HepG2 (cell line): Measurements from ENCODE around the gene PARS2. TPM values are rescaled to one million over a fixed set of nuclear protein-coding genes. Genes with fewer than 3 reads are reported as not detected.

Experiments used
- ATAC-seq: fragments of 200-7000 bp; cut with Tn5 transposase; 3 replicates; pipeline ENCODE4 v1.9.1; 2020; ENCODE audit warnings: mild to moderate bottlenecking, moderate library complexity
- BruUV-seq: library from RNA; stranded (reverse); fragments of 400-500 nt; replicated peaks from 2 replicates; lab custom pipeline; 2021; lab: Mats Ljungman, UMichigan
- CTCF ChIA-PET: fragments of 300-600 bp; formaldehyde crosslinking; extraction: SDS; loops from one replicate; lab custom pipeline; 2021; ENCODE audit warnings: low total read pairs, inconsistent platforms, low intra/inter-chr PET ratio; lab: Yijun Ruan, JAX
- POLR2A ChIA-PET: fragments of 350-600 bp; sonication (Branson Sonifier 250); formaldehyde crosslinking; loops from one replicate; lab custom pipeline; 2020; ENCODE audit warnings: antibody characterized with exemption, inconsistent platforms; lab: Yijun Ruan, JAX
- DNase-seq: peaks from one replicate; pipeline ENCODE4 v3.0.0-alpha.2; 2015; ENCODE audit warnings: low spot score
- FAIRE-seq: peaks from 3 replicates; lab custom pipeline; 2011; peaks lifted over from hg19 to GRCh38; lab: Jason Lieb, UNC
- H2AFZ ChIP-seq: one replicate; pipeline ENCODE4 v1.6.1; 2011; ENCODE audit warnings: low read length, inconsistent platforms
- H3K27ac ChIP-seq: fragments of 300-600 bp; 3 replicates; pipeline ENCODE4 v1.8.0; 2011; ENCODE audit warnings: mixed run types, mild to moderate bottlenecking, mixed read lengths, low read length, inconsistent platforms; ENCODE audit not compliant: insufficient read depth; ENCODE audit errors: extremely low read length
- H3K27me3 ChIP-seq, 2 experiments: fragments of 200-600 bp in 1 of 2; 2 replicates in 1 of 2; 3 replicates in 1 of 2; pipeline versions ENCODE4 v1.6.0 to v1.8.0; 2011; ENCODE audit warnings: low read length in 2 of 2, mild to moderate bottlenecking in 2 of 2, moderate library complexity in 2 of 2, inconsistent platforms in 1 of 2; ENCODE audit not compliant: insufficient read depth in 2 of 2, control insufficient read depth in 1 of 2
- H3K36me3 ChIP-seq, 2 experiments: fragments of 200-600 bp in 1 of 2; replicated peaks in 1 of 2; 2 replicates in 1 of 2; 3 replicates in 1 of 2; pipeline versions ENCODE4 v1.5.1 to v1.8.0; 2011; ENCODE audit warnings: low read length in 2 of 2, inconsistent platforms in 1 of 2; ENCODE audit not compliant: insufficient read depth in 2 of 2, control insufficient read depth in 1 of 2
- H3K4me1 ChIP-seq: 2 replicates; pipeline ENCODE4 v1.5.1; 2012; ENCODE audit warnings: low read length, inconsistent platforms; ENCODE audit not compliant: insufficient read depth
- H3K4me2 ChIP-seq: 2 replicates; pipeline ENCODE4 v1.6.0; 2011; ENCODE audit warnings: low read depth, low read length, inconsistent platforms
- H3K4me3 ChIP-seq, 3 experiments: fragments of 200-600 bp in 1 of 3; sonication (generic), shearing (Covaris generic) in 1 of 3; replicated peaks in 1 of 3; 2 replicates each; pipeline ENCODE4 v1.5.1; 2011 to 2016; ENCODE audit warnings: low read length in 3 of 3, inconsistent platforms in 2 of 3, low read depth in 2 of 3, mild to moderate bottlenecking in 2 of 3, control low read depth in 1 of 3, mixed read lengths in 1 of 3; ENCODE audit not compliant: insufficient read depth in 1 of 3
- H3K79me2 ChIP-seq: one replicate; pipeline ENCODE4 v1.6.1; 2011; ENCODE audit warnings: low read length, inconsistent platforms; ENCODE audit not compliant: insufficient read depth
- H3K9ac ChIP-seq: 2 replicates; pipeline ENCODE4 v1.6.0; 2011; ENCODE audit warnings: mild to moderate bottlenecking, low read depth, low read length, inconsistent platforms; ENCODE audit not compliant: insufficient read depth
- H3K9me3 ChIP-seq: 2 replicates; pipeline ENCODE4 v1.5.1; 2012; ENCODE audit warnings: mild to moderate bottlenecking, low read length
- H4K20me1 ChIP-seq: 2 replicates; pipeline ENCODE4 v1.6.0; 2011; ENCODE audit warnings: inconsistent platforms, mild to moderate bottlenecking, low read length, moderate library complexity; ENCODE audit not compliant: insufficient read depth
- EP300 ChIP-seq, 3 experiments: sonication (generic) in 1 of 3; formaldehyde crosslinking in 1 of 3; IDR thresholded peaks; 2 replicates each; pipeline versions ENCODE4 v1.5.1 to v1.6.1; 2011 to 2020; ENCODE audit warnings: low read depth in 2 of 3, low read length in 2 of 3, borderline replicate concordance in 1 of 3, improper control_type of control experiment in 1 of 3, mild to moderate bottlenecking in 1 of 3, missing genetic modification reagents in 1 of 3, moderate library complexity in 1 of 3
- HMGA1 ChIP-seq: sonication (generic); formaldehyde crosslinking; conservative IDR thresholded peaks from 2 replicates; pipeline ENCODE4 v1.4.0; 2020; ENCODE audit warnings: missing genetic modification reagents
- HNRNPUL1 ChIP-seq: fragments of 200-400 bp; formaldehyde crosslinking; IDR thresholded peaks from 2 replicates; pipeline ENCODE4 v1.6.1; 2017; ENCODE audit warnings: low read depth, mild to moderate bottlenecking, low read length, moderate library complexity
- NFYB ChIP-seq: sonication (generic); formaldehyde crosslinking; IDR thresholded peaks from 2 replicates; pipeline ENCODE4 v1.4.0; 2020; ENCODE audit warnings: missing genetic modification reagents
- RFX3 ChIP-seq: IDR thresholded peaks from 2 replicates; pipeline ENCODE4 v1.6.1; 2016; ENCODE audit warnings: missing biosample characterization, missing genetic modification reagents
- SKI ChIP-seq: fragments of 450-650 bp; IDR thresholded peaks from one replicate; pipeline ENCODE4 v1.6.1; 2018; ENCODE audit warnings: mild to moderate bottlenecking; ENCODE audit not compliant: partially characterized antibody
- TAF15 ChIP-seq: fragments of 200-400 bp; formaldehyde crosslinking; IDR thresholded peaks from one replicate; pipeline ENCODE4 v1.6.1; 2018; ENCODE audit warnings: mild to moderate bottlenecking, low read depth, low read length; ENCODE audit not compliant: poor library complexity, severe bottlenecking
- TBP ChIP-seq: sonication (generic); formaldehyde crosslinking; IDR thresholded peaks from 2 replicates; pipeline ENCODE4 v1.5.0; 2020; ENCODE audit warnings: missing genetic modification reagents
- TP53 ChIP-seq: sonication (generic); formaldehyde crosslinking; conservative IDR thresholded peaks from 2 replicates; pipeline ENCODE4 v1.4.0; 2020; ENCODE audit warnings: missing genetic modification reagents
- XRCC5 ChIP-seq: fragments of 200-400 bp; formaldehyde crosslinking; optimal IDR thresholded peaks from 2 replicates; pipeline ENCODE3; 2017; ENCODE audit warnings: mild to moderate bottlenecking, low read length
- ZNF138 ChIP-seq: sonication (generic); formaldehyde crosslinking; IDR thresholded peaks from 2 replicates; pipeline ENCODE4 v1.5.0; 2020; ENCODE audit warnings: mild to moderate bottlenecking, low read depth, missing genetic modification reagents
- ZNF670 ChIP-seq: sonication (generic); formaldehyde crosslinking; IDR thresholded peaks from 2 replicates; pipeline ENCODE4 v1.8.0; 2022; ENCODE audit warnings: mild to moderate bottlenecking, missing genetic modification reagents, borderline replicate concordance
- ZNF724P ChIP-seq: sonication (generic); formaldehyde crosslinking; IDR thresholded peaks from 2 replicates; pipeline ENCODE4 v1.8.0; 2022; ENCODE audit warnings: missing genetic modification reagents, borderline replicate concordance
- WGBS: methylation state at CpG from one replicate; pipeline ENCODE4 v1.1.6; 2017; ENCODE audit warnings: low lambda C conversion rate; 5-methylcytosine and 5-hydroxymethylcytosine counted together
- in situ Hi-C: cut with HindIII; loops from 2 replicates; pipeline ENCODE4 v1.10.0; 2017; ENCODE audit warnings: low pct_unique_long_range_greater_than_20kb; ENCODE audit not compliant: extremely low pct_ligation_motif_present
- intact Hi-C: fragments of 100-400 bp; cut with micrococcal nuclease; formaldehyde crosslinking; loops from one replicate; pipeline ENCODE4 v1.10.0; 2022; ENCODE audit not compliant: unreplicated experiment
- polyA plus RNA-seq, 8 experiments: library from polyadenylated mRNA; depleted of rRNA in 3 of 8; stranded (reverse) in 7 of 8; unstranded in 1 of 8; fragments of >200 nt; fragmentation: Illumina TruSeq in 4 of 8; extraction: Trizol in 4 of 8; gene quantifications; 2 replicates each; pipeline versions ENCODE4 v1.2.1 to v1.2.3, GENCODE V29; 2011 to 2016; ENCODE audit warnings: low read depth in 4 of 8, missing spikeins in 1 of 8, mixed read lengths in 1 of 8; ENCODE audit not compliant: insufficient read depth in 1 of 8
- total RNA-seq, 5 experiments: library from RNA; depleted of rRNA; stranded (reverse); fragments of >200 nt; fragmentation: Illumina TruSeq; extraction: Trizol; gene quantifications; 2 replicates each; pipeline ENCODE4 v1.2.3, GENCODE V29; 2016; ENCODE audit warnings: low read depth in 1 of 5
- TF ChIP-seq, protein P1 (sequence below): sonication (generic); formaldehyde crosslinking; conservative IDR thresholded peaks from 2 replicates; pipeline ENCODE4 v1.4.0; 2020; ENCODE audit warnings: missing genetic modification reagents
- TF ChIP-seq, protein P2 (sequence below): sonication (generic); formaldehyde crosslinking; IDR thresholded peaks from 2 replicates; pipeline ENCODE4 v1.4.0; 2020; ENCODE audit warnings: missing genetic modification reagents, borderline replicate concordance
- TF ChIP-seq, protein P3 (sequence below): sonication (generic); formaldehyde crosslinking; IDR thresholded peaks from 2 replicates; pipeline ENCODE4 v1.4.0; 2020; ENCODE audit warnings: missing genetic modification reagents
- TF ChIP-seq, protein P4 (sequence below): sonication (generic); formaldehyde crosslinking; IDR thresholded peaks from 2 replicates; pipeline ENCODE4 v1.5.0; 2020; ENCODE audit warnings: mild to moderate bottlenecking, low read depth, missing genetic modification reagents, borderline replicate concordance

Gene PARS2
- total and polyA plus RNA-seq, 2 of the 13 experiments (the other 11 are each of a cell fraction or from before 2014, with no cell fraction given) = 2.4 to 4.6 TPM

DNA sequence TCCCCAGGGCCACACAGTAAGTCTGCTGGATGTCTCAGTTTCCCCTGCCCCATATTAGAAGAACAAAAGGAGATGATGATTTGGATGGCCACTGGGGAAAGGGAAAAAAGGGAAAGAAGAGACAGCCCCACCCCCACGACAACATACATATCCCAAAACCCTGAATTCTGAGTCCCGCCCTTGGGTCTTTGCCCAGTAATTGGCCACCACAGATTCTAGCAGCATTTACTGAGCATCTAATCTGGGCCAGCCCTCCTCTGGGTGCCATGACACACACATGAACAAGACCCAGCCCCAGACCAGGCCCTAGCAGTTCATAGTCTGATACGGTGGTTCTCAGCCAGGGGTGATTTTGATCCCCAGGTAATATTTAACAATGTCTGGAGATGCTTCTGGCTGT is 53.9 kb downstream of the PARS2 start:
- Histone ChIP-seq H3K9ac (no peak overlapping the region), H3K27ac (no peak overlapping the region), H3K4me2 (no peak overlapping the region), H3K36me3 (no peaks in the 10 kb centered on the region), H3K79me2 (no peaks in the 10 kb centered on the region), H3K27me3 (peaks cover 0 to 18% of the 10 kb centered on the region in 2 experiments; a peak in 1 of 5 replicates), H2AFZ (no peak overlapping the region), H4K20me1 (no peaks in the 10 kb centered on the region), H3K4me1 (peaks cover 13% of the 10 kb centered on the region), H3K4me3 (no peak overlapping the region), H3K9me3 (no peaks in the 10 kb centered on the region)
- no peak for TF ChIP-seq ZNF724P
- TF ChIP-seq SKI = no peak
- TF ChIP-seq, protein P1, sequence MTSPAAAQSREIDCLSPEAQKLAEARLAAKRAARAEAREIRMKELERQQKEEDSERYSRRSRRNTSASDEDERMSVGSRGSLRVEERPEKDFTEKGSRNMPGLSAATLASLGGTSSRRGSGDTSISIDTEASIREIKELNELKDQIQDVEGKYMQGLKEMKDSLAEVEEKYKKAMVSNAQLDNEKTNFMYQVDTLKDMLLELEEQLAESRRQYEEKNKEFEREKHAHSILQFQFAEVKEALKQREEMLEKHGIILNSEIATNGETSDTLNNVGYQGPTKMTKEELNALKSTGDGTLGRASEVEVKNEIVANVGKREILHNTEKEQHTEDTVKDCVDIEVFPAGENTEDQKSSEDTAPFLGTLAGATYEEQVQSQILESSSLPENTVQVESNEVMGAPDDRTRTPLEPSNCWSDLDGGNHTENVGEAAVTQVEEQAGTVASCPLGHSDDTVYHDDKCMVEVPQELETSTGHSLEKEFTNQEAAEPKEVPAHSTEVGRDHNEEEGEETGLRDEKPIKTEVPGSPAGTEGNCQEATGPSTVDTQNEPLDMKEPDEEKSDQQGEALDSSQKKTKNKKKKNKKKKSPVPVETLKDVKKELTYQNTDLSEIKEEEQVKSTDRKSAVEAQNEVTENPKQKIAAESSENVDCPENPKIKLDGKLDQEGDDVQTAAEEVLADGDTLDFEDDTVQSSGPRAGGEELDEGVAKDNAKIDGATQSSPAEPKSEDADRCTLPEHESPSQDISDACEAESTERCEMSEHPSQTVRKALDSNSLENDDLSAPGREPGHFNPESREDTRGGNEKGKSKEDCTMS (CRISPR knock-in tag) = no peak
- no peak for TF ChIP-seq TAF15
- TF ChIP-seq, protein P2, sequence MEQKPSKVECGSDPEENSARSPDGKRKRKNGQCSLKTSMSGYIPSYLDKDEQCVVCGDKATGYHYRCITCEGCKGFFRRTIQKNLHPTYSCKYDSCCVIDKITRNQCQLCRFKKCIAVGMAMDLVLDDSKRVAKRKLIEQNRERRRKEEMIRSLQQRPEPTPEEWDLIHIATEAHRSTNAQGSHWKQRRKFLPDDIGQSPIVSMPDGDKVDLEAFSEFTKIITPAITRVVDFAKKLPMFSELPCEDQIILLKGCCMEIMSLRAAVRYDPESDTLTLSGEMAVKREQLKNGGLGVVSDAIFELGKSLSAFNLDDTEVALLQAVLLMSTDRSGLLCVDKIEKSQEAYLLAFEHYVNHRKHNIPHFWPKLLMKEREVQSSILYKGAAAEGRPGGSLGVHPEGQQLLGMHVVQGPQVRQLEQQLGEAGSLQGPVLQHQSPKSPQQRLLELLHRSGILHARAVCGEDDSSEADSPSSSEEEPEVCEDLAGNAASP (CRISPR knock-in tag) = no peak
- TF ChIP-seq XRCC5 = no peak
- TF ChIP-seq NFYB (CRISPR knock-in tag) = no peak
- TF ChIP-seq TP53 = no peak
- TF ChIP-seq, protein P3, sequence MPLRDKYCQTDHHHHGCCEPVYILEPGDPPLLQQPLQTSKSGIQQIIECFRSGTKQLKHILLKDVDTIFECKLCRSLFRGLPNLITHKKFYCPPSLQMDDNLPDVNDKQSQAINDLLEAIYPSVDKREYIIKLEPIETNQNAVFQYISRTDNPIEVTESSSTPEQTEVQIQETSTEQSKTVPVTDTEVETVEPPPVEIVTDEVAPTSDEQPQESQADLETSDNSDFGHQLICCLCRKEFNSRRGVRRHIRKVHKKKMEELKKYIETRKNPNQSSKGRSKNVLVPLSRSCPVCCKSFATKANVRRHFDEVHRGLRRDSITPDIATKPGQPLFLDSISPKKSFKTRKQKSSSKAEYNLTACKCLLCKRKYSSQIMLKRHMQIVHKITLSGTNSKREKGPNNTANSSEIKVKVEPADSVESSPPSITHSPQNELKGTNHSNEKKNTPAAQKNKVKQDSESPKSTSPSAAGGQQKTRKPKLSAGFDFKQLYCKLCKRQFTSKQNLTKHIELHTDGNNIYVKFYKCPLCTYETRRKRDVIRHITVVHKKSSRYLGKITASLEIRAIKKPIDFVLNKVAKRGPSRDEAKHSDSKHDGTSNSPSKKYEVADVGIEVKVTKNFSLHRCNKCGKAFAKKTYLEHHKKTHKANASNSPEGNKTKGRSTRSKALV = no peak
- TF ChIP-seq EP300 (IDR thresholded peaks at IDR 0.05; ENCODE audit: low read depth in 2 of 2, low read length in 2 of 2) = no peak
- TF ChIP-seq EP300 (CRISPR knock-in tag; IDR thresholded peaks at IDR 0.05; ENCODE audit: borderline replicate concordance) = no peak
- TF ChIP-seq ZNF138 (CRISPR knock-in tag) = no peak
- TF ChIP-seq HMGA1 (CRISPR knock-in tag) = no peak
- no peak for TF ChIP-seq TBP (CRISPR knock-in tag)
- TF ChIP-seq, protein P4, sequence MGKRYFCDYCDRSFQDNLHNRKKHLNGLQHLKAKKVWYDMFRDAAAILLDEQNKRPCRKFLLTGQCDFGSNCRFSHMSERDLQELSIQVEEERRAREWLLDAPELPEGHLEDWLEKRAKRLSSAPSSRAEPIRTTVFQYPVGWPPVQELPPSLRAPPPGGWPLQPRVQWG = no peak
- no peak for TF ChIP-seq ZNF670 (CRISPR knock-in tag)
- no peak for TF ChIP-seq HNRNPUL1
- no peak for TF ChIP-seq RFX3
- in situ Hi-C loops (no loop called here), intact Hi-C loops (no loop called here)
- BruUV-seq = no TSS peak
- DNase-seq = no peak
- ChIA-PET CTCF (no interaction called here), POLR2A (no interaction called here)
- no peak for FAIRE-seq
- no peak for ATAC-seq
- 34% methylated on average over 3 of the region's 3 CpGs for WGBS
